ENCODE measurements around the gene HES7. TPM values are rescaled to one million over a fixed set of nuclear protein-coding genes. Genes with fewer than 3 reads are reported as not detected.
A peak's percentile ranks its signal among the peaks of the same experiment; 100 is the strongest.

Gene HES7
- total and polyA plus RNA-seq, 7 donors: 0.16 TPM; not detected in 6

- no peaks in the 10 kb centered on the region for H3K27me3 ChIP-seq
- intact Hi-C loops (cut with DNase I): loop anchor here (5.0 kb wide), 1 partner anchor 58 kb away; no protein-coding TSS in a partner anchor
- no peaks in the 10 kb centered on the region for H3K9me3 ChIP-seq
- peak; percentile 63 for DNase-seq
- no peak for TF ChIP-seq CTCF (IDR thresholded peaks at IDR 0.05)
- no peak for TF ChIP-seq EP300 (IDR thresholded peaks at IDR 0.05)
- no peak for TF ChIP-seq POLR2A (IDR thresholded peaks at IDR 0.05)
- no peak for TF ChIP-seq POLR2AphosphoS5 (IDR thresholded peaks at IDR 0.05)
- H3K27ac ChIP-seq: peak overlapping the region; percentile 98 to 100 (median 99)
- peaks cover 0 to 14% (median 10%) of the 10 kb centered on the region in 4 donors for H3K36me3 ChIP-seq
- peaks cover 0 to 40% (median 35%) of the 10 kb centered on the region in 4 donors for H3K4me1 ChIP-seq
- WGBS, 2 donors: 74 to 77% methylated on average over 6 of the region's 6 CpGs
- H3K4me3 ChIP-seq: no peak overlapping the region
Measured at GRCh38 chr17:8164815-8165131, 40.9 kb upstream of the HES7 start.

GRCh38 chr17:8163978-8164814 is 40.3 kb upstream of the HES7 start:
- Histone ChIP-seq H3K9me3 (no peaks in the 10 kb centered on the region), H3K27me3 (no peaks in the 10 kb centered on the region), H3K27ac (peak overlapping the region; percentile 98 to 100 (median 99)), H3K4me3 (no peak overlapping the region), H3K36me3 (peaks cover 0 to 20% (median 13%) of the 10 kb centered on the region in 4 donors), H3K4me1 (peaks cover 0 to 45% (median 40%) of the 10 kb centered on the region in 4 donors)
- intact Hi-C loops (cut with DNase I): loop anchor here (5.0 kb wide), 1 partner anchor 58 kb away; no protein-coding TSS in a partner anchor
- no peak for TF ChIP-seq EP300 (IDR thresholded peaks at IDR 0.05)
- peak in 2 of 4 donors; percentile 21 to 63 for TF ChIP-seq POLR2AphosphoS5 (IDR thresholded peaks at IDR 0.05)
- peak; percentile 92 for DNase-seq
- 13 to 31% methylated on average over 13 of the region's 13 CpGs for WGBS, 2 donors

GRCh38 chr17:8162997-8163977 is 39.4 kb upstream of the HES7 start:
- TF ChIP-seq CTCF (IDR thresholded peaks at IDR 0.05) (no peak), POLR2A (IDR thresholded peaks at IDR 0.05) (no peak), POLR2AphosphoS5 (IDR thresholded peaks at IDR 0.05) (no peak), EP300 (IDR thresholded peaks at IDR 0.05) (no peak)
- H3K4me3 ChIP-seq: peak overlapping the region; percentile 46 to 99 (median 91)
- H3K27ac ChIP-seq: peak overlapping the region; percentile 98 to 100 (median 99)
- peaks cover 0 to 53% (median 48%) of the 10 kb centered on the region in 4 donors for H3K4me1 ChIP-seq
- intact Hi-C loops (cut with DNase I): loop anchor here (5.0 kb wide), 1 partner anchor 59 kb away; no protein-coding TSS in a partner anchor
- peak; percentile 81 for DNase-seq
- H3K36me3 ChIP-seq: peaks cover 0 to 21% (median 14%) of the 10 kb centered on the region in 4 donors
- H3K9me3 ChIP-seq: no peaks in the 10 kb centered on the region
- H3K27me3 ChIP-seq: no peaks in the 10 kb centered on the region
- 12 to 14% methylated on average over 55 of the region's 55 CpGs for WGBS, 2 donors

- TF ChIP-seq POLR2A (IDR thresholded peaks at IDR 0.05): peak in 1 of 2 donors; percentile 33
- TF ChIP-seq POLR2AphosphoS5 (IDR thresholded peaks at IDR 0.05): peak; percentile 88 to 95 (median 93)
- no peak for TF ChIP-seq EP300 (IDR thresholded peaks at IDR 0.05)
- TF ChIP-seq CTCF (IDR thresholded peaks at IDR 0.05): peak in 2 of 4 experiments; percentile 18 to 29
- Histone ChIP-seq H3K27me3 (no peaks in the 10 kb centered on the region), H3K9me3 (no peaks in the 10 kb centered on the region), H3K36me3 (peaks cover 0 to 21% (median 14%) of the 10 kb centered on the region in 4 donors), H3K4me1 (peaks cover 0 to 61% (median 56%) of the 10 kb centered on the region in 4 donors), H3K4me3 (peak within 1 kb of the TSS; percentile 83 to 99 (median 98)), H3K27ac (peak within 1 kb of the TSS; percentile 98 to 100 (median 99))
- intact Hi-C loops (cut with DNase I): loop anchor here (5.0 kb wide), 1 partner anchor 60 kb away; no protein-coding TSS in a partner anchor
- WGBS, 2 donors: 1% methylated on average over 75 of the region's 75 CpGs
- peak; percentile 92 for DNase-seq
Measured at GRCh38 chr17:8162233-8162996, 38.5 kb upstream of the HES7 start, which contains the start of gene VAMP2. Gene VAMP2, minus strand, starts transcription at chr17:8162948. Its CDS starts 69 bp downstream, at chr17:8162879.

Data from sigmoid colon (tissue), 7 donors.